GM21515 (cell line): ENCODE data around the gene ITGB5.

Source experiments
- ATAC-seq: cut with Tn5 transposase; IDR thresholded peaks from one replicate; pipeline ENCODE4 v1.9.1; 2021; ENCODE audit not compliant: unreplicated experiment

Gene ITGB5

DNA sequence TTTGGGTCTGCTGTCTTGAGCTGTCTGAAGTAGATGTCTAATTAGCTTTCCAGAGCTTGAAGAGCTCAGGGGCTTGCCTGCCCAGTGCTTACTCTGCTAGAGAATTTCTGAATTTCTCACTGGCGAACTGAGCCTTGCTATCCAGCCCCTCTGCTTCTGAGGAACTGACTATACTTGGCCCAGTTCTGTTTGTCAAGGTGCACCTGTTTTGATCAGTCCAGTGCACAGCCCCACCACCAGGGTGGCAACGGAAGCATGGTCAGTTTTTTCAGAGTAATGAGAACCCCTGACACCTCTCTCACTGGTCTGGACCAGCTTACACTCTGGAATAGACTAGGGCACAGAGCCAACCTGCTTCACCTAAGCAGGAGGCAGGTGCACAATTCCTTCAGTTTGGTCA lies 25.2 kb downstream of the ITGB5 start:
- ATAC-seq, result no peak

DNA sequence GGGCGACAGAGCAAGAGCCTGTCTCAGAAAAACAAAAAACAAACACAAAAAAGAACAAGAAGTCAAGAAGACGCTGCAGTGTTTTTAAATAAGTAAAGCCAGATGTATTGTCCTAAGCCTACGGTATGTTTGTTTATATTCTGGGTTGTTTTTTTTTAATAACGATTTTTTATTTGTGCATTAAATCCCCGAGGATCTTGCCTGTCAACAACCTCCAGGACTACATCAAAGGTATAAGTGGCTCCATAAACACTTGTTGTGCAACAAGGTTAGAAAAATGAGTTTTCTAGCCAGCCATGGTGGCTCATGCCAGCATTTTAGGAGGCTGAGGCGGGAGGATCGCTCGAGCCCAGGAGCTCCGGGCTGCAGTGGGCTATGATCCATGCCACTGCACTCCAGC lies 26.1 kb downstream of the ITGB5 start:
- ATAC-seq, result no peak

DNA sequence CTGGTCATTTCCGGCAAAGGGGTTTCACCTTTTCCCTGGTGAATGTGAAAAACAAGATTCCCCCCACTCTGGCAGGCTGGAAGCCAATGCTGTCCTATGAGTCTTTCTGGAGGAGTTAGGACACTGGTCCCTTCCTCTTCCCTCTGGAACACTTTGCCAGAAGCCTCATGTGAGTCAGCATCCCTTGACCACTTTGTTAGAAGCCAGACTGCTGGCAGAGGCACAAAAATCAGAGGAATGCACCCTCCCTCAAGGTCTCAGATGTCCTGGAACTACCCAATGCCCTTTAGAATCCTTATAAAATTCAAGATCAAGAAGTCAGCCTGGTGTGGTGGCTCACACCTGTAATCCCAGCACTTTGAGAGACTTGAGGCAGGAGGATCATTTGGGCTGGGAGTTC lies 26.6 kb downstream of the ITGB5 start:
- no peak for ATAC-seq

DNA sequence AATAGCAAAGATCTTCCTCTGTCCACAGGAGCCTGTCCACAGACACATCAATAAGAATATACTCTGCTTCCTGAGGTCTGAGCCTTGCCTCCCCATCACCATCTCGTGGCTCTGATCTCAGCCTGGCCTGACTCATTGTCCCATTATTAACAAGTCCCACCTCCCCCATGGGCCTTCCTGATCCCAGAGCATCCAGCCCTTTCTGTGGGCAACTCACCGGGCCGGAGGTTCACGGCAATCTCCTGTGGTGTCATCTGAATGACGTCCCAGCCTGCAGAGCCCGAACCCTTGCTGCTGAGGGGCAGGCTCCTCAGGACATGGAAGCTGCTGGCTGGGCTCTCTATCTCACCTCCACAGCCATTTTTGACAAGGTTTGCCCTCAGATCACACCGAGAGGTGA lies 28.1 kb downstream of the ITGB5 start:
- ATAC-seq, result no peak

DNA sequence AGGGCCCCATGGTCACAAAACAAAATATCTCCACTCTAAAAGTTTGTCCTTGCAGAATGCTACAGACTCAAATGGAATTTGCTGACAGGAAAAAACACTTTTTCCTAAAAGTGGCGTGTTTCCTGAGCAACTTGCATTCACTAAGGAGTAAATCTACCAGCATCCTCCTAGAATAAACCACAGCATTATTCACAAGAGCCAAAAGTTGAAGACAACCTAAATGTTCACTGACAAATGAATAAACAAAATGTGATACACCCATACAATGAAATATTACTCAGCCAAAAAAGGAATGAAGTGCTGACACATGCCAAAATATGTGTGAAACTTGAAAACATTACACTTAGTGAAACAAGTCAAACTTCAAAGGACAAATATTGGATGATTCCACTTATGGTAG lies 28.9 kb downstream of the ITGB5 start:
- ATAC-seq, result no peak

DNA sequence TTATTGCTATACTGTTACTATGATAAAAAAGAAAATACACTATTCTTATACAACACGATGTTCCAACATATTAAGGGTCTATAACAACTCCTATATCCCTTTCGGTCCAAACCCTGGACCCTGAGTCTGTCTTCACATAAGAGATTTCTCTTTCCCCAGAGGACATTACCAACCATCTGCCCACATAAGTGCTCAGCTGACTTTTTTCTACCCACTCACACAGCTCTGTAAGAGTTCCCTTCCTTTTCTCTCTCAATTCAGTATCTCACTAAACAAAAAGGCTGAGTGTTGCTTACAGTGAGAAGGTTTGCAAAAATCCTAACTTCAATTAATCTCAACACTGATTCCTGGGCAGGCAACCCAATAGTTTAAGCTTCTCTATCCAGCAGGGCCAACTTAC lies 30.5 kb downstream of the ITGB5 start:
- no peak for ATAC-seq

DNA sequence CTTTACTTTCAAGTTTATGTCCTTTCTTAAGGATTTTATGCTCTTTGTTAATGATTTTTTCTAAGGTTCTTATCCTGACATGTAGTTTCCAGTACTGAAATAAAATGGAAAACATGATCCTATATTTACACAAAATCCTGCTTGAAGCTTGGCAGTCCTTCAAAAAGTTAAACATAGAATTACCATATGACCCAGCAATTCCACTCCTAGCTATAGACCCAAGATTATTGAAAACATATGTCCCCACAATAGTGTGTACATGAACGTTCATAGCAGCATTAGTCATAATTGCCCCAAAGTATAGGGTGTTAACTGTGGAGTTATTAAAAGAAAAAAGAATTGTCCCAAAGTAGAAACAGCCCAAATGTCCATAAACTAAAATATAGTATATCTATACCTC lies 33.2 kb downstream of the ITGB5 start:
- ATAC-seq, result no peak

DNA sequence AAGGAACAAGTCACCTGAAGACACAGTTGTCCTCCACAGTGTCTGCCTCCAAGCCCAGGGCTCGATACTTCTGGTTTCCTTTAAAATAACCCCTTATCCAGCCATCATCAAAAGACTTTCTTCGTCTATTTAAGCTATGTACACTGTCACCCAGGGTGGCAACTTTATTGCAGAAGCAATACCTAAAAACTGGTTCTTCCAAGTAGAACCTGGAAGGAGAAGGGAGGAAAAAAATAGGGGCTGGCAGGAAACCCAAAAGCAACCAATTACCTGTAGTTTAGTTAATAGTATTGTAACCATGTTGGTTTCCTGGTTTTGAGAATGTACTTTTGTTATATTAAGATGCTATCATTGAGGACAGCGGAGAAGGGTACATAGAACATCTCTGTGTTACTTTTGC lies 33.7 kb downstream of the ITGB5 start:
- ATAC-seq, result no peak

DNA sequence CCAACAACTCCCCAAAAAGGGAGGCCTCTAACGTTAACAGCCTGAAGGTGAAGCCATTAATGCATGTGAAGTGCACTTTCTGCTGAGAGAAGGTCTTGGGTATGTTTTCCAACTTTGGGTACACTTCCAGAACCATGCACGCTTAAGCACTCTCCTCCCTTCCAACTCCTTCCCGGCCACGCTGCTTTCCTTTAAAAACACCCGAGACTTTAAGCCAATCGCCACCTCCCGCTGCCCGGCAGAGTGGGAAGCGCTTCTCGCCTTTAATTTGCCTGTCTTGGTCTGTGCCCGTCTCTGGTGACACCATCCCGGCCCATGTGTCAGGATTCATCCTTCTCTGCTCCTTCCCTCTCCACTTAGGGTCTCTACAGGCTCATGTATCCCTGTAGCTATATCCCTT lies 35.3 kb downstream of the ITGB5 start:
- ATAC-seq, result no peak

DNA sequence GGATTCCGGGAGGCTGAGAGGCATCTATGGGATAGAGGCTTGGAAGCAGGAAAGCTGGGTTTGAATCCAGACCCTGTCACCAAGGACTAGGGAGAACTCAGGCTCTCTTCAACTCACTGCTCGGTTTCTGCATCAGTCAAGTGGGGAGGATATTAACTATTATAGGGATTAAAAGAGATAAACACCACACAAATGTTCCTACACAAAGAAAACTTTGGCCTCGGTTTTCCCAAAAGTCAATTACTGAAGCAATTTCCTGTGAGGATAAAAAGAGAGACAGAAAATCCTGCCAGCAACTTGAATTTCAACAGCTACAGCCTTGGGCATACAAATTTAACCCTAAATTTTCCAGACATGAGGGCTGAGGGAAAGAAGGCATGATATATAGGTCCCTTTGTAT lies 36.0 kb downstream of the ITGB5 start:
- no peak for ATAC-seq

DNA sequence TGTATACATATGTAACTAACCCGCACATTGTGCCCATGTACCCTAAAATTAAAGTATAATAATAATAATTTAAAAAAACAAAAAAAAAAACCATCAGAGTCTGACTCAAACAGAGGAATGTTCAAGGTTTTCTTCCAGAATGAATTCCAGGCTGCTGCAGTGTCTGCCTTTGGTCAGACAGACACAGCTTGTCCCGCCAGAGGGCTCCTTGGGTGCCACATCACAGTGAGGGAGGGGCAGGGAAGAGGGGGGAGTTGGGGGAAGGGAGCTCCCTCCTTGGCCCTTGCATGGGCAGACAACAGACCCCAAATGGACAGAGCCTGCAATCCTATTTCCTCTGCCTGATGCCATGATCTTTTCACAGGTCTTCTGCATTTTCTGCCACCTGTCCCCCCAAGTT lies 36.5 kb downstream of the ITGB5 start:
- ATAC-seq, result no peak

DNA sequence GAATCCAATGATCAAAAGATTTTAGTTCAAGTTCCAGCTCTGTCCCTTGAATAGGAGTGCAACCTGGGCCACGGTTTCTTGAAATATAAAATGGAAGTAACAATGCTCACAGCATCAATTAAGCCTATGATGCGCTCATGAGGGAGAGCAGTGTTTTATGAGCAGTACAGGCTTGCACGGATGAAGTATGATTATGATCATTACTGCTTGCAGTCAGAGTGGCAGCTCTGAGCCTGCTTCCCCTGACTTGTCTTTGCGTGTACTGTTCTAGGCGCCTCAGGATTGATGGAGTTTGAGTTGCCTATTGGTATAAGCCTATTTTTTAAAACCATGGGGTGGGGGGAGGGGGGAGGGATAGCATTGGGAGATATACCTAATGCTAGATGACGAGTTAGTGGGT lies 37.0 kb downstream of the ITGB5 start:
- no peak for ATAC-seq

DNA sequence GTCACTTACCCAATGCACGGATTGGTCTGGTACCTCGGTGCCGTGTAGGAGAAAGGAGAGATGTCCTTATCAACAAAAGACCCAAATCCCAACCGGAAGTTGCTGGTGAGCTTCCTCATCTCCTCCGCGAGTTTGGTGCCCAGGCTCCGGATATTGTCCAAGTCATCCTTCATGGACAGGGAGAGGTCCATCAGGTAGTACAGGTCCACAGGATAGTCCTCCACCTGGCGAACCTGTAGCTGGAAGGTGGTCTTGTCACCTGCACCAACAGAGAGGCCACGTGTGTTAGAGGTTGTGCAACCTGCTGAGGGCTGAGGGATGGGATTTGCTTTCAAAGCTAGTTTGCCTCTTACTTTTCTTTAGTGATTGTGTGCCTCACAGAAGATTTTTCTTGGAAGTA lies 38.9 kb downstream of the ITGB5 start:
- ATAC-seq, result no peak

DNA sequence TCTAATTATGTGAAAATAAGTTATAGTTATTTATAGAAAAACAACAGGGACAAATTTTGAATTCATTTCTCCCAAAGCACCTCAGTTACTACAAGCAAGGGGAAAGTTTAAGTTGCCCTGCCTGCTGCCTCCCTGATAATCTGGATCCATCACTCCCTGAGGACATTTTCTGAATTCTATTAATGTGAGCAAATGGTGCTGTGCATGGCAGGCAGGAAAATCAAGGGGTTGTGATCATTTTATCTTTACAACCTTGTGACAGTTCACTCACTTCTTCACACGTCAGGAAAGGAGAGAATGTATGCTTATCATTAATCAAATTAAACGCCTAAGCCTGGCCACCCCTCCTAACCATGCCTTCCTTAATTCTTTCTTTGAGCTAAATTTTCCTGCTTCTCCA lies 39.3 kb downstream of the ITGB5 start:
- ATAC-seq, result no peak

DNA sequence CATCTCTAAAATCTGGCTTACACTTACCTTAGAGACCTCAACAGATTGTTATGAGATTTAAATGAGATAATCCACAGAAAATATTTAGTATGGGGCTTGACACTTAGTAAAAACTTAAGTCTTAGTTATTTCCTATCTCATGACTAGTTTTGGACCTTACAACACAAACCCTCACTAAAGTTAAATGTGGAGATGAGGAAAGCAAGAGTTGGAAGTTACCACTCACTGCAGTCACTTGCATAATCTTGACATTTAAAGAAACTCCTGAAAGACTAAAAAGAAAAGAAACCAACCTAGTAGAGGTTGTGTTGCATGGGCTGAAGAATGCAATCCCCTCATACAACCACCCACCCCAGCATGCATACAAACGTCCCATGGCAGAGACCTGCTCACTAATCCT lies 40.1 kb downstream of the ITGB5 start:
- no peak for ATAC-seq

DNA sequence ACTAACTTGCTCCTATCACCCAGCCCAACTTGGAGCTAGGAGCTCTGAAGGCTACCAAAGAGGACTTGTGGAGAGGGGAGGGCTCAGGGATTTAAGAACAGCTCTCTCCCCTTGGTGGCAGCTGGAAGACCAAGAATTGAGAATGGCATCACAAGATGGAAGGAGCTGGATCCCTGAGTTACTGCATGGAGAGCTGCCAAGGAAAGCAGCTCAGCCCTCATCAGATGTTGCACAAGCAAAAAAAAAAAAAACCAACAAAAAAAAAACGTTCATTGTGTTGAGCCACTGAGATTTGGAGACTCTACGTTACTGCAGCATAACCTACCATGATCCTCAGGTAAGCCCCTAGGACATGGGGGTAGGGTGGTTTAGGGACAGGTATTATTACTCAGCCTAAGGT lies 41.0 kb downstream of the ITGB5 start:
- no peak for ATAC-seq

DNA sequence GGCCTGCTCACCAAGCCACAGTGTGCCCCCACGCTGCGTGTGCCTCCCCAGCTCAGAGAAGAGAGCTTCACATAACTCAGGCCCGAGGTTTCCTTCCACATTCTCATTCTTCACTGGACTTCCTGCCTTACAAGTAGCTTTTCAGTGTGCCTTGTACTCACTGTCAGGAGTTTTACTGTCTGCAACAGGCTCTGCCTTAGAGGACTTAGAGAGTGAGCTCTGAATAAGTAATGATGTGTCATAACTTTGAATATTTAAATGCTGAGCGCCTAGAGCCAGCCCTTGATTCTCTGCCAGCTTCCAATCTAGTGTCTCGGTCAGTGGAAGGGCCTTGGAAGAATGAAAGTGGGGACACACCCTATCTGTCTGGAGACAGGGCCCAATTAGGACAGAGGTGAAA lies 41.8 kb downstream of the ITGB5 start:
- no peak for ATAC-seq

DNA sequence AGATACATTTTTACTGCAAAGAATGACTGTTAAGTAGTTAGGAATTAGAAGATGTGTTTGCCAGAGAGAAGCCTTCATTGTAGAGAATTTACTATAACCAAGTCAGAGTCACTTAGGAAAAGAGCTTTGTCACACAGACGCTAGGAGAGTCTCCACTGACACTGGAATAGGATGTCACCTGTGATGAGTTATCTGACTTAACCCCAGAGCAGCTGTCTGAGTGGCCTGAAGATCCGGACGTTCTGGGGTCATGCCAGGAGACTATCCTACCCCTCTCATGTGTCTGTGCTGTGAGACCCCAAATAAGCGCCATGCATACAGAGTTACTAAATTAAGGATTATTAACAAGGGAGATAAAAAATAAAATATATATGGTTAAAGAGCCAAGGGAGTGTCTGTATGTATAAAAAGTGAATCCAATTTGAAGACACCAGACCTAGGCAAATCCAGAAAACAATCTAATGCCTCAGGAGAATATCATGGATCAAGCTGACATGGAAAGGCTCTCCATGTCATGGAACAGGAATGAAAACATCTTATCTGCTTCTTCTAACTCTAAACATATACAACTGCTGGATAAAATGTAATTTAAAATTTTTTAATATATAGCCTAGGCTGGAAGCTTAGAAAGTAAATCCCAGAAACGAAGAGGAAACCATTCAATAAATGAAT lies 43.5 kb downstream of the ITGB5 start:
- no peak for ATAC-seq

DNA sequence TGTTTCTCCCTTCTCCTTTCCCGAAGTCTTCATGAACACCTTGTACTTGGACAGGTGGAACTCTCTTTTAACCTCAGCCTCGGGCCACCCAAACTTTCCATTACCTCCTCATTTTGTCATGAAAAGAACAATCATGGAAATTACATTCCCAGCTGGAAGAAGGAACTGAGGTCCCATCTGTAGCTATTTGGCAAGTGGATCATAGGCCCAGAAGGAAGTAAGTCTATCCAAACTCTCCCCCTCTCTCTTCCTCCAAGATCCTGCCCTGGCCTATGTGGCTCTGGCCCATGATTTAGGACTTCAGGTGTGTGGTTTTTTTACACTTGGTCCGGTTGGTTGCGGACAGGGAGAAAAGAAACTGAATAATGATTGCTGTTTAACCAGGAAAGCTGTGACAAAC lies 44.1 kb downstream of the ITGB5 start:
- no peak for ATAC-seq

DNA sequence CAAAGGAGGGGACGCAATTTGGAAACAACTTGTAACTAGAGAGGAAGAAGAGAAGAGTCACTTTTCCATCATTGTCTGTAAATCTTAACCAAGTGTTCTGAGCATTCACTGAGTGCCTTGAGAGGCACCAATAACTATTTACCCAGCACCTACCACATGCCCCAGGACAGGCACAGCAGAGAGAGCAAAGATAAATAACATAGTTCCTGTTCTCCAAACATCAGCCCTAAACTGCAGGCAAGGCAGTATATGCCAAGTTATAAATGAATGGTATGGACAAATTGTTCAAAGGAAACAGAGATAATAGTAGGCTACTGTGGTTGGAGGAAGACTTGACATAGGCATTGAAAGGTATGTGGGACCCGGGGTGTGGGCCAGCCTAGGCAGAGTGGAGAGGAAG lies 45.6 kb downstream of the ITGB5 start:
- ATAC-seq, result no peak

DNA sequence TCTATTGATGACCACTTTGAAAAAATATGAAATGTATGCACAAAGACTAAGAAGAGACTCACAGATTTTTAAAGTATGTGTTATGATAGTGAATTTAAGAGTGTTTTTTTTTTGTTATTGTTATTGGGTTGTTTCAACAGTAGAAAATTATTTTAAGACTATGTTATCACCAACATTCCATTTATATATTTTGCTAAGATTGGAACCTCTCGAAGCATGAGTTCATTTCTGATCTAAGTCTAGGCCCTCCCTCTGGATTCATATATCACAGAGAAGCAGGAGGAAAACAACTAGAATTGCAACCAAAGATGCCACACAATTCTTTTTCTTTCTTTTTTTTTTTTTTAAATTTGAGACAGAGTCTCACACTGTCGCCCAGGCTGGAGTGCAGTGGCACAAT lies 46.8 kb downstream of the ITGB5 start:
- no peak for ATAC-seq

DNA sequence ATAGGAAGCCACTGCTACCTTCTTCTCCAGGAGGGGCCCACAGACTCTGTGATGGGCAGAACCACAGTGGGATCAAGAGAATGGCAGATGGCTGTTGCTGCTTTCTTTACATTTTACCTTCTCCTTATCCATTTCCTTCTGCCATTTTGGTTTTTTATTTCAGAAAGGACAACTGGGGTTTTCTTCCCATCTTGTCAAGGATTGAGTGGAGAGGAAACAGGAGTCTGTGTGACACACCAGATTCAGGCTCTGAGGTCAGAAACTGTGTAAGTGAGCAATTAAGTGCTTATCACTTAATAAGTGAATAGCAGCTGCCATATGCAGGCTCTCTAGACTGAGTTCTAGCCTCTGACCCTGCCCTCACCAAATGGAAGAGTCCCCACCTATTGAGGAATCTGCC lies 47.3 kb downstream of the ITGB5 start:
- no peak for ATAC-seq

DNA sequence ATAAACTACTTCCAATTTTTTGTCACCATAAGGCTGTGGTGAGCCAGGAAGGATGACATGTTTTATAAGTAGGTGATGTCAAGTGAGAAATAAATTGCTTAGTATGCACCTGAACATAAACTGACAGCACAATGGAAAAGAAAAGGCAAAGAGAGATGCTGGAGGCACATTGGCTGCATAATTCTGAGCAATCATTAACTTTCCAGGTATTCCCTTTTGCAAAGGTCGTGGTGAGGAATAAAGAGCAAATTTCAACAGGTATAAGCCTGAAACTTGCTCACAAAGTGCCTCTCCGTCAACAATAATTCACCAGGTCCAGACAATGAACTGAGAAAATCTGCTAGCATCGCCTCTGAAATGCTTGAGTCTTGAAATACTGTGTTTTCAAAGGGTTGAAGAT lies 48.2 kb downstream of the ITGB5 start:
- ATAC-seq, result no peak

DNA sequence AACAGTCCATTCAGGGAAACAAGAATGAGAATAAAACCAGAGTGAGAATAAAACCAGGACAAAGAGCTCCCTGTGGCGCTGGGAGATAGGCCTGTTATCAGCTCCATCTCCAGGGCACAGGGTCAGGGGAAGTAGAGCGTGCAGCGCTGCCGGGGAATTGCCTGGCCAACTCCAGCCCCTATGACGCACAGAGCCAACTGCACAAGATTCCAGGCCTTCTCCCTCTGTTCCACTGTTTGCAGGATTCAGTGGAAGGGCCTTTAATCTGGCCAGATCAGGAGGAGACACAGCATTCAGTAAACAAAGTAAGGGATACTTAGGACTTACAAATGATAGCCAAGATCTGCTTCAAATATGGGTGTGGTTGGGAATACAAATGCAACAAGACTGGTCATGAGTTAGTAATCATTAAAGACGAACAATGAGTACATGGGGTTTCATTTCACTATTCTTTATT lies 49.4 kb downstream of the ITGB5 start:
- ATAC-seq, result no peak
